WTC11 (cell line): ENCODE data around the gene PRR7. TPM values are rescaled to one million over a fixed set of nuclear protein-coding genes. Genes with fewer than 3 reads are reported as not detected.

Experiments
- ATAC-seq: fragments of 200-7000 bp; cut with Tn5 transposase; 2 replicates; pipeline ENCODE4 v1.10.0; 2021; ENCODE audit warnings: mild to moderate bottlenecking, moderate library complexity
- CTCF ChIA-PET: fragments of 300-600 bp; sonication (Branson Sonifier 250); formaldehyde crosslinking; loops from one replicate; lab custom pipeline; 2021; ENCODE audit warnings: antibody characterized with exemption; lab: Charles Lee
- POLR2A ChIA-PET: fragments of 350-600 bp; sonication (Branson Sonifier 250); formaldehyde crosslinking; loops from one replicate; lab custom pipeline; 2021; ENCODE audit warnings: antibody characterized with exemption; lab: Charles Lee
- DNase-seq: peaks from one replicate; pipeline ENCODE4 v3.0.0; 2021; ENCODE audit warnings: low spot score
- H3K27ac Mint-ChIP-seq: 2 replicates; pipeline ENCODE4 v1.8.0; 2021; ENCODE audit warnings: mixed read lengths
- H3K27me3 Mint-ChIP-seq: 2 replicates; pipeline ENCODE4 v1.8.0; 2021; ENCODE audit warnings: low read depth, mild to moderate bottlenecking, moderate library complexity, mixed read lengths
- H3K36me3 Mint-ChIP-seq: 2 replicates; pipeline ENCODE4 v1.8.0; 2021; ENCODE audit warnings: mixed read lengths
- H3K4me1 Mint-ChIP-seq: 2 replicates; pipeline ENCODE4 v1.8.0; 2022; ENCODE audit warnings: mixed read lengths
- H3K4me3 Mint-ChIP-seq: 2 replicates; pipeline ENCODE4 v1.8.0; 2021; ENCODE audit warnings: mild to moderate bottlenecking, moderate library complexity, mixed read lengths
- H3K9me3 Mint-ChIP-seq: 2 replicates; pipeline ENCODE4 v1.8.0; 2021; ENCODE audit warnings: mixed read lengths
- AFF4 ChIP-seq: sonication (generic); formaldehyde crosslinking; IDR thresholded peaks from 2 replicates; pipeline ENCODE4 v1.8.1; 2023; ENCODE audit warnings: mild to moderate bottlenecking, missing genetic modification reagents, borderline replicate concordance
- ELF4 ChIP-seq: sonication (generic); formaldehyde crosslinking; IDR thresholded peaks from 2 replicates; pipeline ENCODE4 v1.8.1; 2022; ENCODE audit warnings: low read depth, mild to moderate bottlenecking, moderate library complexity, missing genetic modification reagents
- EMX1 ChIP-seq: fragments of 250-450 bp; sonication (Bioruptor Pico); IDR thresholded peaks from 2 replicates; pipeline ENCODE4 v1.8.0; 2021; ENCODE audit warnings: mild to moderate bottlenecking
- FOXJ3 ChIP-seq: sonication (generic); formaldehyde crosslinking; IDR thresholded peaks from 2 replicates; pipeline ENCODE4 v1.9.0; 2021; ENCODE audit warnings: missing genetic modification reagents, mild to moderate bottlenecking, borderline replicate concordance
- GABPB1 ChIP-seq: sonication (generic); formaldehyde crosslinking; IDR thresholded peaks from 2 replicates; pipeline ENCODE4 v1.8.1; 2023; ENCODE audit warnings: mild to moderate bottlenecking, missing genetic modification reagents
- MLX ChIP-seq: sonication (generic); formaldehyde crosslinking; IDR thresholded peaks from 2 replicates; pipeline ENCODE4 v1.8.1; 2023; ENCODE audit warnings: mild to moderate bottlenecking, missing genetic modification reagents, moderate library complexity
- MXD4 ChIP-seq: fragments of 250-450 bp; sonication (Bioruptor Pico); IDR thresholded peaks from 2 replicates; pipeline ENCODE4 v1.8.0; 2021; ENCODE audit warnings: mild to moderate bottlenecking, moderate library complexity, borderline replicate concordance
- NFE2L1 ChIP-seq: sonication (generic); formaldehyde crosslinking; IDR thresholded peaks from 2 replicates; pipeline ENCODE4 v1.8.1; 2023; ENCODE audit warnings: missing genetic modification reagents
- NFYB ChIP-seq: sonication (generic); formaldehyde crosslinking; conservative IDR thresholded peaks from 2 replicates; pipeline ENCODE4 v1.8.0; 2022; ENCODE audit warnings: low read depth, missing genetic modification reagents
- PRRX2 ChIP-seq: fragments of 250-450 bp; sonication (Bioruptor Pico); IDR thresholded peaks from 2 replicates; pipeline ENCODE4 v1.8.0; 2021; ENCODE audit warnings: mild to moderate bottlenecking
- SMAD3 ChIP-seq: sonication (generic); formaldehyde crosslinking; IDR thresholded peaks from 2 replicates; pipeline ENCODE4 v1.8.0; 2022; ENCODE audit warnings: missing genetic modification reagents, mild to moderate bottlenecking, borderline replicate concordance
- SMAD4 ChIP-seq: sonication (generic); formaldehyde crosslinking; IDR thresholded peaks from 2 replicates; pipeline ENCODE4 v1.8.0; 2022; ENCODE audit warnings: mild to moderate bottlenecking, missing genetic modification reagents
- TEAD4 ChIP-seq: sonication (generic); formaldehyde crosslinking; IDR thresholded peaks from 2 replicates; pipeline ENCODE4 v1.8.0; 2022; ENCODE audit warnings: mild to moderate bottlenecking, missing genetic modification reagents
- ZNF219 ChIP-seq: sonication (generic); formaldehyde crosslinking; IDR thresholded peaks from 2 replicates; pipeline ENCODE4 v1.8.0; 2023; ENCODE audit warnings: missing genetic modification reagents, mild to moderate bottlenecking, borderline replicate concordance
- total RNA-seq: library from RNA; stranded (reverse); gene quantifications from 3 replicates; pipeline ENCODE4 v1.2.3, GENCODE V29; 2021
- TF ChIP-seq, protein P1 (sequence below): sonication (generic); formaldehyde crosslinking; IDR thresholded peaks from 2 replicates; pipeline ENCODE4 v1.8.0; 2022; ENCODE audit warnings: mild to moderate bottlenecking, missing genetic modification reagents
- TF ChIP-seq, protein P2 (sequence below): sonication (generic); formaldehyde crosslinking; IDR thresholded peaks from 2 replicates; pipeline ENCODE4 v1.8.1; 2023; ENCODE audit warnings: mild to moderate bottlenecking, missing genetic modification reagents
- TF ChIP-seq, protein P3 (sequence below): fragments of 250-450 bp; sonication (Bioruptor Pico); conservative IDR thresholded peaks from 2 replicates; pipeline ENCODE4 v1.9.0; 2021; ENCODE audit warnings: mild to moderate bottlenecking

Gene PRR7
- total RNA-seq, 1 experiment from 2014 or later, result 13.1 TPM

DNA sequence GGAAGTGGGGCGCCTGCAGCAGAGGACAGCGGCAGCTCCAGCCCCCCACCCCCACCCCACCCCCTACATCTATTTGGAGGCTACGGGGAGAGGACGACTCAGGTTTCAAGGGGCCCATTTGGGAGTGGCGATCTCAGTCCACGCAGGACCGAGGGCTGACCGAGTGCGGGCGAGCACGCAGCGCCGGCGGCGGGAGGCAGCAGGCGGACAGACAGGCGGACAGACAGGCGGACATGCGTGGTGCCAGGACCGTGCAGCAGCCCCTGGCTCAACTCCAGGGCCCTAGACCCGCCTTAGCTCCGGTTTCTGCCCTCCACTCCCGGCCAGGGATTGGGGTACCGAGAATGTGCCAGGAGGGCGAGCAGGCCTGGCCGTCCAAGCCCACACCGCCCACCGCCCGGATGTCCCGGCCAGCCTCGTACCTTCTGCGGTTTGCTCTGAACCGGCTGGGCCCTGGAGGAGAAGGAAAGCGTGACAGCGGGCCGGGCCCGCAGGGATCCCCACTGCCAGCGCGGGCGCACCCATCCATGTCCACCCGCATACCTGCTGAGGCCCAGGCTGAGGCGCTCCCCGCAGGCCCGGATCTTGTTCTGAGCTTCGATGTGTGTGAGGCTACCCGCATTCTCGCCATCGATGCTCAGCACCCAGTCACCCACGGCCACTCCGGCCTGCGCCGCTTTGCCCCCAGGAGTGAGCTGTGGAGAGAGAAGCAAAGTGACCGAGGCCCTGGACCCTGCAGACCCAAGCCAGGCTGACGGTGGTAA lies 45.6 kb downstream of the PRR7 start:
- H3K36me3 Mint-ChIP-seq, result peaks cover 38% of the 10 kb centered on the region
- TF ChIP-seq NFE2L1 (CRISPR knock-in tag) (no peak), NFYB (CRISPR knock-in tag) (no peak), SMAD4 (CRISPR knock-in tag) (no peak), EMX1 (CRISPR knock-in tag) (no peak), ZNF219 (no peak), MLX (CRISPR knock-in tag) (no peak), FOXJ3 (CRISPR knock-in tag) (no peak), SMAD3 (no peak)
- TF ChIP-seq, protein P1, sequence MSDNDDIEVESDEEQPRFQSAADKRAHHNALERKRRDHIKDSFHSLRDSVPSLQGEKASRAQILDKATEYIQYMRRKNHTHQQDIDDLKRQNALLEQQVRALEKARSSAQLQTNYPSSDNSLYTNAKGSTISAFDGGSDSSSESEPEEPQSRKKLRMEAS (CRISPR knock-in tag), result no peak
- H3K27ac Mint-ChIP-seq, result peak overlapping the region; percentile 95
- DNase-seq (no peak), ATAC-seq (no peak)
- CTCF ChIA-PET, result interaction anchor here (0.6 to 11.2 kb wide), 18 partner anchors 9 to 183 kb away, joined by 3 to 230 read pairs (median 4); partner anchors contain the start of genes DBN1 and DOK3
- H3K4me3 Mint-ChIP-seq, result no peak overlapping the region
- peaks cover 27% of the 10 kb centered on the region for H3K4me1 Mint-ChIP-seq
- POLR2A ChIA-PET, result interaction anchor here (0.6 to 6.1 kb wide), 8 partner anchors 9 to 65 kb away, joined by 3 to 43 read pairs (median 5); partner anchors contain the start of gene GRK6
- H3K9me3 Mint-ChIP-seq, result no peaks in the 10 kb centered on the region
- no peaks in the 10 kb centered on the region for H3K27me3 Mint-ChIP-seq

DNA sequence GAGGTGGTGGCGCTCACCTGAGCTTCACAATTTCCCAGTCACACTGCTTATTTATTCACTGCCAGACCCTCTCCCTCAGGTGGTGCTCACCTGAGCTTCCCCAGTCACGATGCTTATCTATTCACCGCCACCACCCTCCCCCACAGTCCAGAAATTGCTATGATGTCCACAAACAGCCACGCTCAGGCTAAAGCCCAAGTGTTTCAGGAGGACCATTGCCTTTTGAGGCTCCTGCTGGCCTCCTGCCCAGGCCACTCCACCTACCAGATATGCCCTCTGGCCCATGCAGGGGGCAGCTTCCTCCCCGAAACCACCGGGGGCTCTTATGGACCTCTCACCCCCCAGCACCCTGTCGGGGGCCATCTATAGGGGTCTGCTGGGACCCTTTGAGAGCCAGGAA lies 46.2 kb downstream of the PRR7 start:
- DNase-seq (no peak), ATAC-seq (no peak)
- TF ChIP-seq AFF4 (CRISPR knock-in tag), result no peak
- TF ChIP-seq MXD4, result no peak
- TF ChIP-seq PRRX2 (CRISPR knock-in tag), result peak; percentile 17; the same call in 1 of the 2 replicates
- TF ChIP-seq, protein P2, sequence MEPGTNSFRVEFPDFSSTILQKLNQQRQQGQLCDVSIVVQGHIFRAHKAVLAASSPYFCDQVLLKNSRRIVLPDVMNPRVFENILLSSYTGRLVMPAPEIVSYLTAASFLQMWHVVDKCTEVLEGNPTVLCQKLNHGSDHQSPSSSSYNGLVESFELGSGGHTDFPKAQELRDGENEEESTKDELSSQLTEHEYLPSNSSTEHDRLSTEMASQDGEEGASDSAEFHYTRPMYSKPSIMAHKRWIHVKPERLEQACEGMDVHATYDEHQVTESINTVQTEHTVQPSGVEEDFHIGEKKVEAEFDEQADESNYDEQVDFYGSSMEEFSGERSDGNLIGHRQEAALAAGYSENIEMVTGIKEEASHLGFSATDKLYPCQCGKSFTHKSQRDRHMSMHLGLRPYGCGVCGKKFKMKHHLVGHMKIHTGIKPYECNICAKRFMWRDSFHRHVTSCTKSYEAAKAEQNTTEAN, result no peak
- no peak for TF ChIP-seq GABPB1
- TF ChIP-seq TEAD4 (CRISPR knock-in tag), result no peak
- no peak for TF ChIP-seq ELF4 (CRISPR knock-in tag)
- TF ChIP-seq, protein P3, sequence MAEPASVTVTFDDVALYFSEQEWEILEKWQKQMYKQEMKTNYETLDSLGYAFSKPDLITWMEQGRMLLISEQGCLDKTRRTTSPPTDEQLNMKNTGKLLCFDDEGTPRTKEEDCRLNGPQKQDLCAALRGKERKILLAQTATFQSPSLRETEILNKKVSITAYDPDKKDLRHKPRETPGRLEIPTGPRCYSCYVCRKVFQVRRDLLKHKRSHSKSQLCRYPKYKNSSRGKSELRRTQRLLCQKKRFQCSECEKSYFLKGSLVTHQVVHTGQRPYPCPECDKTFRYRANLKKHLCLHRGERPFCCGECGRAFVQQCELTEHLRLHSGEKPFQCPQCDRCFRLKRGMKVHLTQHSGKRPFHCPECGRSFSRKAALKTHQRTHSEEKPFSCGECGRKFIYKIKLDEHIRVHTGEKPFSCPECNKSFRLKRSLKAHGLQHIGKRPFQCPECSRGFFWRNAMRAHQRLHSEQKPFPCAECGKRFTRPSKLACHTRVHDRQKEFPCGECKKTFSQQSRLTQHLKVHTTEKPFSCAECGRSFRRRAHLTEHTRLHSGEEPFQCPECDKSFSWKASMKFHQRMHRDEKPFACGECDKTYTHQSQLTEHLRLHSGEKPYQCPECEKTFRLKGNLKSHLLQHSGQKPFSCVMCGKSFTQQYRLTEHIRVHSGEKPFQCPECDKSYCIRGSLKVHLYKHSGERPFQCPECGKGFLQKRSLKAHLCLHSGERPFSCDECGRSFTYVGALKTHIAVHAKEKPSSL, result no peak
- ChIA-PET CTCF (interaction anchor here (0.6 to 11.2 kb wide), 13 partner anchors 8 to 183 kb away, joined by 3 to 230 read pairs (median 5); partner anchors contain the start of genes DBN1 and DOK3), POLR2A (interaction anchor here (0.6 to 6.1 kb wide), 7 partner anchors 8 to 66 kb away, joined by 3 to 43 read pairs (median 5); partner anchors contain the start of gene GRK6)
- no peak overlapping the region for H3K4me3 Mint-ChIP-seq
- H3K27me3 Mint-ChIP-seq, result peaks cover 3% of the 10 kb centered on the region
- peaks cover 32% of the 10 kb centered on the region for H3K36me3 Mint-ChIP-seq
- H3K27ac Mint-ChIP-seq, result peak overlapping the region; percentile 95
- H3K4me1 Mint-ChIP-seq, result peaks cover 27% of the 10 kb centered on the region
- no peaks in the 10 kb centered on the region for H3K9me3 Mint-ChIP-seq
